Caki2 (cell line): ENCODE results near the gene MYOCD. TPM values are rescaled to one million over a fixed set of nuclear protein-coding genes. Genes with fewer than 3 reads are reported as not detected.

ENCODE experiments used
- DNase-seq: peaks from one replicate; pipeline ENCODE4 v3.0.0-alpha.2; 2015; ENCODE audit warnings: low read depth
- in situ Hi-C: cut with HindIII; loops from 2 replicates; pipeline ENCODE4 v1.10.0; 2016; ENCODE audit warnings: low sequenced_read_pairs, low pct_unique_long_range_greater_than_20kb, mixed read lengths
- total RNA-seq: library from RNA; depleted of rRNA; stranded (reverse); fragments of >200 nt; shearing (Covaris generic); gene quantifications from 2 replicates; pipeline ENCODE4 v1.2.3, GENCODE V29; 2014; ENCODE audit warnings: low replicate concordance; rRNA removed

The MYOCD gene
- total RNA-seq, 1 experiment from 2014 or later, result 1.8 TPM

- in situ Hi-C loops, result no loop called here
- no peak for DNase-seq
Measured at GRCh38 chr17:12790249-12791106, 124.8 kb downstream of the MYOCD start.

- peak; percentile 0 for DNase-seq
- in situ Hi-C loops, result no loop called here
Measured at GRCh38 chr17:12794919-12795532, 129.3 kb downstream of the MYOCD start.

- in situ Hi-C loops, result no loop called here
- no peak for DNase-seq
Measured at GRCh38 chr17:12800855-12801365, 135.2 kb downstream of the MYOCD start.

- in situ Hi-C loops, result no loop called here
- no peak for DNase-seq
Measured at GRCh38 chr17:12806630-12807029, 140.9 kb downstream of the MYOCD start.

GRCh38 chr17:12808723-12809122 lies 143.0 kb downstream of the MYOCD start:
- DNase-seq, result no peak
- in situ Hi-C loops, result no loop called here

GRCh38 chr17:12812877-12813276 lies 147.2 kb downstream of the MYOCD start:
- no peak for DNase-seq
- in situ Hi-C loops, result no loop called here

GRCh38 chr17:12813664-12814063 lies 148.0 kb downstream of the MYOCD start:
- no peak for DNase-seq
- in situ Hi-C loops, result no loop called here

- no peak for DNase-seq
- in situ Hi-C loops, result no loop called here
Measured at GRCh38 chr17:12814718-12815117, 149.0 kb downstream of the MYOCD start.

- DNase-seq, result no peak
- in situ Hi-C loops, result no loop called here
Measured at GRCh38 chr17:12815642-12816141, 150.0 kb downstream of the MYOCD start.

Other genes with a start within 250 kb of the MYOCD start
- gene ARHGAP44, start 123.6 kb downstream of the MYOCD start, total RNA-seq, result 0.64 TPM in 1 of 2 replicates, not detected in the other